Stimulated activated CD8-positive, alpha-beta memory T cell treated with anti-CD3 and anti-CD28 coated beads, Interleukin-7, amount 100 ng/mL, for 1 hour (primary cell): ENCODE data around the gene CLMN.

ENCODE experiments used
- DNase-seq, 2 donors: peaks; one replicate each; pipeline ENCODE4 v3.0.0-alpha.2; 2020; ENCODE audit warnings: low read depth in 2 of 2

The CLMN gene

GRCh38 chr14:95137804-95138167 is 181.9 kb downstream of the CLMN start:
- no peak for DNase-seq

- DNase-seq, result no peak
These were observed 182.4 kb downstream of the CLMN start for GRCh38 chr14:95137164-95137803.

GRCh38 chr14:95136631-95137030 is 183.1 kb downstream of the CLMN start:
- no peak for DNase-seq

- DNase-seq, result no peak
These were observed 185.3 kb downstream of the CLMN start for GRCh38 chr14:95134304-95134933.

GRCh38 chr14:95133282-95133681 is 186.4 kb downstream of the CLMN start:
- DNase-seq, result no peak

GRCh38 chr14:95132760-95133159 is 186.9 kb downstream of the CLMN start:
- no peak for DNase-seq
